ENCODE results near the gene FCHO1. TPM values are rescaled to one million over a fixed set of nuclear protein-coding genes. Genes with fewer than 3 reads are reported as not detected.
"Not testable (repeated sequence)": the region's sequence is repeated elsewhere in the genome, so short reads cannot be mapped to it uniquely, and the experiment has no call there.

Gene FCHO1
- total RNA-seq, 1 donor from 2014 or later, result 1.0 TPM

DNA sequence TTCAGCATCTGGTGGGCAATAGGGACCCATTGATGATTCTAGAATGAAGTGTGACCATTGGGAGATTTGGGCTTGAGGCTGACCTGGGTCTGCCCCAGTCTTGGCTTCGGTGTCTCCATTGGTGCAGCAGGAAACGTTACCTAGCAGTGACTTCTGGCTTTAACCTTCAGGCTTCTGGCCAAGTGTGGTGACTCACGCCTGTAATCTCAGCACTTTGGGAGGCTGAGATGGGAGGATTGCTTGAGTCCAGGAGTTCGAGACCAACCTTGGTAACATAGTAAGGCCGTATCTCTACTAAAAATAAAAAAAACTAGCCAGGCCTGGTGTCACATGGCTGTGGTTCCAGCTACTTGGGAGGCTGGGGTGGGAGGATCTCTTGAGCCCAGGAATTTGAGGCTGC is 7.2 kb downstream of the FCHO1 start:
- no peak for DNase-seq (ENCODE audit: low spot score)
- intact Hi-C loops (cut with DNase I), result no loop called here

DNA sequence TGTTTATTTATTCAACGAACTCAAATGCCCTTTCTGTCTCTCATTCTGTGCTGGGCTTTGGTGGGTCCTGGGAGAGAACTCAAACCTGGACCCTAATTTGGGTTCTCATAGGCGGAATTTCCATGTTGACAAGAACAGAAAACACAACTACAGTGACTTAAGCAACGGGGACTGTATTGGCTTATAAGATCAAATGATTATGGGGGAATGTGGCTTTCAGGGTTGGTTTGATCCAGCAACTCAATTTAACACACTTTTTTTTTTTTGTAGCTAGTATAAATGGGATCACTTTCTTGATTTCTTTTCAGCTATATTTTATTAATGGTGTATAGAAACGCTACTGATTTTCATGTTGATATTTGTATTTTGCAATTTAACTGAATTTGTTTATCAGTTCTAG is 9.9 kb downstream of the FCHO1 start:
- DNase-seq (ENCODE audit: low spot score), result no peak
- intact Hi-C loops (cut with DNase I), result no loop called here

DNA sequence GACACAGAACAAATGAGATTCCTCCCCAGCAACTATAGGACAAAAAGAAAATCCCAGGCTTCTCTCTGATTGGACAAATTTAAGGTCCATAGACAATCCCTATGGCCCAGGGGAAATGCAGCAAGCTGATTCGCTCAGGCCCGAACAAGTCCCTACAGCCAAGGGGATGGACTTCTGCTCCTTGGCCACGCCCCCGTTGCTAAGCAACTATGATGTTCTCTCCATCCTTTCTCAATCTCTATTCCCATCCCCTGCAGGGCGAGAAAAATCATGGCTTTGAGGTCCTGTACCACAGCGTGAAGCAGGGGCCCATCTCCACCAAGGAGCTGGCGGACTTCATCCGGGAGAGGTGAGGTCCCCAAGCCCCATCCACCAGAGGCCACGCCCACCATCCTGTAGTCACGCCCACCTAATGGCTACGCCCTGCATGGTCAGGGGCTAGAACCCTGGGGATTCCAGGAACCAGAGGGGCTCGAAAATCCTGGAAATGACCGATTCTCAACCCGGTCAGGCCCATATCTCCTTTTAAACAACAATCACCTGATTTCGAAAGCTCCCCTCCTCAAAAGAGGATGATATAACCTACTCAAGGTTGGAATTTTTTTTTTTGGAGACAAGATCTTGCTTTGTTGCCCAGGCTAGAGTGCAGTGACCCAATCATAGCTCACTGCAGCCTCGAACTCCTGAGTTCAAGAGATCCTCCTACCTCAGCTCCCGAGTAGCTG is 11.4 kb downstream of the FCHO1 start:
- DNase-seq (ENCODE audit: low spot score), result no peak
- intact Hi-C loops (cut with DNase I), result no loop called here

DNA sequence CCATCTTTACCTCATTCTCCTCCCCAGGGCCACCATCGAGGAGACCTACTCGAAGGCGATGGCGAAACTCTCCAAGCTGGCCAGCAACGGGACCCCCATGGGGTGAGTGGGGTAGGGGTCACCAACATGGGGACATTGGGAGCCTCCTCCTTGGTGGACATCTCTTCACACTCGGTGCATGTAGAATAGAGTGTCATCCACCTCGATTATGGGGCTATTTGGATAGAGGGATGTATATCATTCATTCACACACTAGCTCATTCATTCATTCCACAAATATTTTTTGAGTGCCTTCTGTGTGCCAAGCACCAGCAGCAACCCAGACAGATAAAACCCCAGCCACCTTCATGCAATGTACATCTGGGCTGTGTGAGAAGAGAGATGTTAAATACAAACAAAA is 13.1 kb downstream of the FCHO1 start:
- intact Hi-C loops (cut with DNase I), result no loop called here
- DNase-seq (ENCODE audit: low spot score), result no peak

DNA sequence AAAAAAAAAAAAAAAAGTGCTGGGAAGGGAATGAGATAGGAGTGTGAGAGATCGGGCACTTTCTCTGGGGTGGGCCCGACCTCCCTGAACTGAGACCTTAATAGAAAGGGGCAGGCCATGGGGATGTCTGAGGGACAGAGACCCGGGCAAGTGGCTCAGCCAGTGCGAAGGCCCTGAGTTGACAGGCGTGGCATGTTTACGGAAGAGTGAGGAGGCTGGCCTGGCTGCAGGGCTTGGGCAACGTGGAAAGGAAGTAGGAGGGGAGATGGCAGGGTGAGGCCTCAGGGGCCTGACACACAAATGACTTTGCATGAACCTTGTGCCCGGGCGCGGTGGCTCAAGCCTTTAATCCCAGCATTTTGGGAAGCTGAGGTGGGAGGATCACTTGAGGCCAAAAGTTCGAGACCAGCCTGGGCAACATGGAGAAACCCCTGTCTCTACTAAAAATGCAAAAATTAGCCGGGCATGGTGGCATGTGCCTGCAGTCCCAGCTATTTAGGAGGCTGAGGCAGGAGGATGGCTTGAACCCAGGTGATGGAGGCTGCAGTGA is 13.9 kb downstream of the FCHO1 start:
- peak; percentile 94 for DNase-seq (ENCODE audit: low spot score)
- intact Hi-C loops (cut with DNase I), result loop anchor here (5.0 kb wide), 1 partner anchor 63 kb away; no protein-coding TSS in a partner anchor

DNA sequence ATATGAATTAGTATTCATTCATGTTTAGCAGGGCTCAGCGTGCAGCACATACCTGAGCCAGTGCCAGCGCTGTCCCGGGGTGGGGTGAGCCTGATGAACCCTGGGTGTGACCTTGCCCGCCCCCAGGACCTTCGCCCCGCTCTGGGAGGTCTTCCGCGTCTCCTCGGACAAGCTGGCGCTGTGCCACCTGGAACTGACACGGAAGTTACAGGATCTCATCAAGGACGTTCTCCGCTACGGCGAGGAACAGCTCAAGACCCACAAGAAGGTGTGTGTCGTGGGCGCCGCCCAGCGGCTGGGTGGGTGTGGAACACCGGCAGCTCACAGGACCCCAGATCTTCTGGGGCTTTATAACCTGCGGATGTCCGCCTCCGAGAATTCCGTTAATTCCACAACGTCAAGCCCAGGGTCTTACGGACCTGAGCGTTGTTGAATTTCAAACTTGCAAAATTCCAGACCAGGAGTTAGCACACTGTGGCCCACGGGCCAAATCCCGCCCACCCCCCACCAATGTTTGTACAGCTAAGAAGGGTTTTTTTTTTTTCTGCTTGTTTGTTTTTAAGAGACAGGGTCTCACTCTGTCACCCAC is 15.4 kb downstream of the FCHO1 start:
- intact Hi-C loops (cut with DNase I), result loop anchor here (5.0 kb wide), 1 partner anchor 64 kb away; no protein-coding TSS in a partner anchor
- peak; percentile 89 for DNase-seq (ENCODE audit: low spot score)

DNA sequence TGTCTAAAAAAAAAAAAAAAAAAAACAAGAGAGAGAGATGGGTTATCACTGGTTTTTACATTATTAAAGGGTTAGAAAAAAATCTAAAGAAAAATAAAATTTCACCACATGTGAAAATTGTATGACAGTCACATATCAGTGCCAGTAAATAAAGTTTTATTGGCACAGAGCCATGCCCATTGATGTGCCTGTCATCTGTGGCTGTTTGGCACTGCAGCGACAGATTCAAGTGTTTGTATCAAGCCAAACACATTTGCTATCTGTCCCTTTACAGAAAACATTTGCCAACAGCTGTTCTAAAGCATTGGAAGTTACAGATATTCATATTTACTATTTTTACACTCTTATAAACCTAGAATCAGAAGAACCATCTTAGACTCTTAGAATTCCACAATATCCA is 16.3 kb downstream of the FCHO1 start:
- DNase-seq (ENCODE audit: low spot score), result no peak
- intact Hi-C loops (cut with DNase I), result loop anchor here (5.0 kb wide), 1 partner anchor 65 kb away; no protein-coding TSS in a partner anchor

DNA sequence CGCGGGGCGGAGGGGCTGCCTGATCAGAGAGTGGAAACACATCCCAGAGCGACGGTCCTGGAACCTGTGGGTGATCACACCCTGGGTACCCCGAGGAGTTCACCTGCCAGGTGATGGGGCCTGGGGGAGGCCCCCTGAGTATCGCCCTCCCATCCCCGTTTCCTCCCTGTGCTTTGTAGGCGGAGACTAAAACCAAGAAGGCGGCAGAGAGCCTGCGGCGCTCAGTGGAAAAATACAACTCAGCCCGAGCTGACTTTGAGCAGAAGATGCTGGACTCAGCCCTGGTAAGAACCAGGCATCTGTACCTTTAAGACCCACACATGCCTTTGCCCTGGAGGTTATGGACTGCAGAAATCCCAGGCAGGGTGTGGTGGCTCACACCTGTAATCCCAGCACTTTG is 19.3 kb downstream of the FCHO1 start:
- intact Hi-C loops (cut with DNase I), result no loop called here
- no peak for DNase-seq (ENCODE audit: low spot score)

DNA sequence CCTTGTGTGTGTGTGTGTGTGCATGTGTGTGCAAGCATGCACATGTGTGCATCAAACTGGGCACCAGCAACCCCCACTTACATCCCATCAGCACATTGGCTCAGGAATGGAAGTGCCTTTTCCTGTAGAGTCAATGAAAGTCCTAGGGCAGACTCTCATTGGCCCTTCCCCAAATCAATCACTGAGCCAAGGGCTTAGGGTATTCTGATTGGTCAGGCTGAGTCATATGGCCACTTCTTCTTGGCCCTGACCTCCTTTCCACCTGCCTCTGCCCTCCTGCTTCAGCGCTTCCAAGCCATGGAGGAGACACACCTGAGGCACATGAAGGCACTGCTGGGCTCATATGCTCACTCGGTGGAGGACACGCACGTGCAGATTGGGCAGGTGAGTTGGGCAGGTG is 20.9 kb downstream of the FCHO1 start:
- no peak for DNase-seq (ENCODE audit: low spot score)
- intact Hi-C loops (cut with DNase I), result no loop called here

DNA sequence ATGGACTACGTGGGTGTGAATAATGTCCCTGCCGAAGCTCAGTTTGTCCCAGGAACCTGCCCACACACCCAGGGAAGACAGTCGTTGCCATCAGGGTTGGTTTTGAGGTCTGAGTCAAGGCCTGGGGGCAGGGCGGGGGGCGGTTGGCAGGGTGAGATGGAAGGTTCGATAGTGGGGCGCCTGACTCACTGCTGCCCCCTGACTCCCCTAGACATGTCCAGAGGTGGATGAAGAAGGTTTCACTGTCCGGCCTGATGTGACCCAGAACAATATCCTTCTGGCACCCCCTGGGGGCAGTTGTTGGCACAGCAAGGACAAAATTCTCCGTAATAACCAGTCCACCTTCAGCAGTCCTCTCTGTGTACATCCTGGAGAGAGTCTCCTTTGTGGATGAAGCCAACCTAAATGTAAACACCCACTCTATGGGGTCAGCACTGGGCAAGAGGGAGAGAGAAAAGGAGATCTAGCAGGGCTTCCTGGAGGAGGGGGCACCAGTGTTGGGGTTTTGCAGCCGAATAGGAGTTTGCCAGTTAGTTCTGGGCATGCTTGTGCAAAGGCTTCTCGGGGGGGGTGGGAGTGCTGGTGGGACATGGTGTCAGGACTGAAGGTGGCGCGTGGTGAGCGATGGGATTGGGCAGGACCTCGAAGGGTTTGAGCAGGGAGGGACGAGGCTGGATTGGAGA is 24.1 kb downstream of the FCHO1 start:
- intact Hi-C loops (cut with DNase I), result no loop called here
- no peak for DNase-seq (ENCODE audit: low spot score)

DNA sequence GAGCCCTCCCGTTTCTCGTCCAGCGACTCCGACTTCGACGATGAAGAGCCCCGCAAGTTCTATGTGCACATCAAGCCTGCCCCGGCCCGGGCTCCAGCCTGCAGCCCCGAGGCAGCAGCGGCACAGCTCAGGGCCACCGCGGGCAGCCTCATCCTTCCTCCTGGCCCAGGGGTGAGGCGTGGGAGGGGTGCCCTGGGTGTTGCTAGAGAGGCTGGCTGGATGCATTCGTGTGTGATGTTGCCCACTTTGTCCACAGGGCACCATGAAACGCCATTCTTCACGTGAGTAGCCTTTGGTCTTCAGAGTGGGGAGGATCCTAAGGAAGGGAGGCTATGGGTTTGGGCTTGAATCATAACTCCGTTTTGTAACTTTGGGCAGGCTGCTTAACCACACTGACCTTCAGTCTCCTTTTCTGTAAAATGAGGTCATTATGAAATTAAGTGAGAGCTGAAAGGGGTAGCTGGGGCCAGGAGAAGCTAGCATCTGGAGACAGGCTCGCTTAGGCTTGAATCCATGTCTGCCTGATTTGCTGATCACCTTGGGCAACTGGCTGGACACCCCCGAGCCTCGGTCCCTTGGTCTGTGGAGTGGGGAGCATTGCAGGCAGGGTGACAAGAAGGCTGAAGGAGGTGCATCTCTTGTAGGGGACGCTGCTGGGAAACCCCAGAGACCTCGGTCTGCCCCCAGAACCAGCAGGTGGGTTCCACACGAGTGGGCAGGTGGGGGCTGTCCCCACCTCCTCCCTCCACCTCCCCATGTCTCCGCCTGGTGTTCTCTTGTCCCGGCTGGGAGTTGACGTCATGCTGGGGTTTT is 24.9 kb downstream of the FCHO1 start:
- no peak for DNase-seq (ENCODE audit: low spot score)
- intact Hi-C loops (cut with DNase I), result no loop called here

DNA sequence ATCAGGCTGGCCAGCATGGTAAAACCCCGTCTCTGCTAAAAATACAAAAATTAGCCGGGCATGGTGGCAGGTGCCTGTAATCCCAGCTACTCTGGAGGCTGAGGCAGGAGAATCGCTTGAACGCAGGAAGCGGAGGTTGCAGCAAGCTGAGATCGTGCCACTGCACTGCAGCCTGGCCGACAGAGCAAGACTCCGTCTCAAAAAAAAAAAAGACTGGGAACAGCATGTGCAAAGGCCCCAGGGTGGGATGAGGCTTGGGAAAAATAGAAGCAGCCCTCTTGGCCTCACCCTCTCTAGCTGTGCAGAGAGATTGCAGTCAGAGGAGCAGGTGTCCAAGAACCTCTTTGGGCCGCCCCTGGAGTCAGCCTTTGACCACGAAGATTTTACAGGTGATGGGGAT is 26.6 kb downstream of the FCHO1 start:
- intact Hi-C loops (cut with DNase I); DNase-seq (ENCODE audit: low spot score): not testable (repeated sequence)

DNA sequence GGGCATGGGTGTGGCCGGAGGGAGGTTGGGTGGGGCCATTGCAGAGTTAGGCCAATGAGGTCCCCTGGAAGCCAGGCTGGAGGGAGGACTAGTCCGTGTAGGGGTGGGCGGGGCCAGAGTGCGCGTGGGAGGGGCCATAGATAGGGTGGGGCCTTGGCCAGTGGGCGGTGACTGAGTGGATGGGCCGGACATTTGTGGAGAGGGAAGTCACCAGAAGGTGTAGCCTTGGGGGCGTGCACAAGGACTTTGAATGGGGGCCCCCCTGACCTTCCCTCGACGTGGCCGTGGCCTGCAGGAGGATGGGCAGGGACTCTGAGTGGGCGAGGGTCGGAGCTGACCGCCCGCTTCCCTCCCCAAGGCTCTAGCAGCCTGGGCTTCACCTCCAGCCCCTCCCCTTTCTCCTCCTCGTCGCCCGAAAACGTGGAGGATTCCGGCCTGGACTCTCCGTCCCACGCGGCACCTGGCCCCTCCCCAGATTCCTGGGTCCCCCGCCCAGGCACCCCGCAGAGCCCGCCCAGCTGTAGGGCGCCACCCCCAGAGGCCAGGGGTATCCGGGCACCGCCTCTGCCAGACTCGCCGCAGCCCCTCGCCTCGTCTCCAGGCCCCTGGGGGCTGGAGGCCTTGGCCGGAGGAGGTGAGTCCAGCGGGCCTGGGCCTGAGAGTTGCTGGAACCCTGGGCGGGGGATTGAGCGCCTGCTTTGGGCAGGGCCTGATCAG is 27.1 kb downstream of the FCHO1 start:
- peak; percentile 86 for DNase-seq (ENCODE audit: low spot score)
- intact Hi-C loops (cut with DNase I), result no loop called here

DNA sequence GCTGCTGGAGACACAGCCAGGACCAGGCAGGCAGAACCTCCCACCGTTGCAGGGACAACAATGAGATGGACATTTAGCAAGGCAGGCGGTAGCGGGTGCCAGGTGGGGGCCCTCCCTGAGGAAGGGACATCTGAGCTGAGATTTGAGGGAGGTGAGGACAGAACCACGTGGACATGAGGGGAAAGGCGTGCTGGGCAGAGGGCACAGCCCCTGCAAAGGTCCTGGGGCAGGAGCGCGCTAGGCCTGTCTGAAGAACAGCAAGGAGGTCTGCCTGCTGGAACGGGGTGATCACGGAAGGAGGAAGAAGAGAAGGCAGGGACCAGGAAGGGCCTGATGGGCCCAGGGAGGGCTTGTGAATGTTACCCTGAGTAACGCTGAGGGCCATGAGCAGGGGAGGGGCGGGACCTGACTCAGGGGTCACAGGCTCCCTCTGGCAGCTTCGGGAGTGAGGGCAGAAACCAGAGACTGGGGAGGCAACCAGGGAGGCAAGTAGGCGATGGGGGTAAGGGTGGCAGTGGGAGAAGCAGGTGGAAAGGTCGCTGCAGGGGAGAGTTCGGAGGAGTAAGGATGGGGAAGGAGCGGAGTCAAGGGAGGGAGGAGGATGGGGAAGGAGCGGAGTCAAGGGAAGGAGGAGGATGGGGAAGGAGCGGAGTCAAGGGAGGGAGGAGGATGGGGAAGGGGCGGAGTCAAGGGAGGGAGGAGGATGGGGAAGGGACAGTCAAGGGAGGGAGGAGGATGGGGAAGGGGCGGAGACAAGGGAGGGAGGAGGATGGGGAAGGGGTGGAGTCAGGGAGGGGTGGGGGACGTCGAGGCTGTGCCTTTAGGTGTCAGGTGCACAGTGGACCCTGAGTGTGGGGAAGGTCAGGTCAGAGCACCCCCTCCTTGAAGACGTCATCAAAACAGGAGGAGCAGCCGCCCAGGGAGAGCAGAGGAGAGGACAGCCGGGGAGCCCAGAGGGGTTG is 28.0 kb downstream of the FCHO1 start:
- intact Hi-C loops (cut with DNase I), result no loop called here
- peak; percentile 81 for DNase-seq (ENCODE audit: low spot score)

DNA sequence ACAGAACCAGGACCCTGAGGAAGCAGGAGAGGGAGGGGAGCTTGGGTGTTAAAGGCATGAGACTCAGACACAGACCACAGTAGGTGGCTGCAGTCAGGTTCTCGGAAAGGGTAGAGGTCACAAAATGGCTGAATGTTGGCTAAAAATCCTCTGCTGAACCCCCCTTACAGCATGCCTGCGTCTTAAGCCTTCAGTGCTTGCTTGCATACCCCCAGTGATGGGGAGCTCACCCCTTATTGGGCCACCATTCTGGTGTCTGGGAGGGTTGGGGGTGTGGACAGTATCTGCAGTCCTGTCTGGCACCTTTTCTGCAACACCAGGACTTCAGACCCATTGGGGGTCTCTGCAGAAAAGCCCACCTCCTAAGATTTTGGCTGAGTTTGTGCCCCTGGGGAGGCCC is 29.5 kb downstream of the FCHO1 start:
- no peak for DNase-seq (ENCODE audit: low spot score)
- intact Hi-C loops (cut with DNase I), result no loop called here

DNA sequence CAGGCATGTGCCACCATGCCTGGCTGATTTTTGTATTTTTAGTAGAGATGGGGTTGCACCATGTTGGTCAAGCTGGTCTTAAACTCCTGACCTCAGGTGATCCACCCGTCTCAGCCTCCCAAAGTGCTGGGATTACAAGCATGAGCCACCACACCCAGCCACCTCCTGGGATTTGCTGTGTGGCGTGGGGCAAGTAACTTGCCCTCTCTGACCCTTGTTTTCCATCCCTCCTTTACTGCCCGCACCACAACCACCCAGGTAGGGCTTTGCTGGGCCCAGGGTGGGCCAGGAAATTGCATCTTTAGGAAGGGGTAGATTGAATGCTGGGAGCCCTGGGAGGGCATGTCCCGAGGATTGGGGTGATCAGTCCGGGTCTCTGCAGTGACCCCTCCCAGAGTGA is 32.4 kb downstream of the FCHO1 start:
- DNase-seq (ENCODE audit: low spot score); intact Hi-C loops (cut with DNase I): not testable (repeated sequence)

DNA sequence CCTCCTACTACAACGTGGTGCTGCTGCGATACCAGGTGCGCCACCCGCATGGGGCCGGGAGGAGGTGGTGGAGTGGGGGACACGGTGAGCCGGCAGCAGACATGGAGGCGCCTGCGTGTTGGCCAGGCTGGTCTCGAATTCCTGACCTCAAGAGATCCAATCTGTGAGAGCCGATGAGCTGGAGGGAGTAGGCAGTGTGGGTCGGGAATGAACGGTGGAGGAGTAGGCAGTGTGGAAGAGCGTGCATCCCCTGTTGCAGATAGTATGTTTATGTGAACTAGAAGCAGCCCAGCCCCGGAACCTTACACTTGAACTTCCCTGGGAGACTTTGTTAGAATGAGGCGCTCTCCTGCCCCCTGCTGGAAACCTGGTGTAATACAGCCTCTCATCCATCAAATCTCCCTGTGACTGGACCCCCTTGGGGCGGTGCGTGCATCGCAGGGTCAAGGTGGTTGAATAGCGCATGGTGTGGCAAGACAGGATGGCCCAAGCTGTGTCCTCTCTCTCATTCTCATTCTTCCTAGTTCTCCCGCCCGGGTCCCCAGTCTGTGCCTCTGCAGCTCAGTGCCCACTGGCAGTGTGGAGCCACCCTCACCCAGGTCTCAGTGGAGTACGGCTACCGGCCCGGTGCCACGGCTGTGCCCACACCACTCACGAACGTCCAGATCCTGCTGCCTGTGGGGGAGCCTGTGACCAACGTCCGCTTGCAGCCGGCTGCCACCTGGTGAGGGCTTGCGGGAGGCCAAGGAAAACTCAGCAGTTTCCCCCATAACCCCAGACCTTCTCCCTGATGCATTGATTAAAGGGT is 33.1 kb downstream of the FCHO1 start:
- DNase-seq (ENCODE audit: low spot score), result no peak
- intact Hi-C loops (cut with DNase I), result no loop called here
